Suppressor macrophage (primary cell): Measurements from ENCODE around the gene MS4A5.
A peak's percentile ranks its signal among the peaks of the same experiment; 100 is the strongest.

Experiments
- DNase-seq, 4 experiments: peaks; one replicate each; pipeline ENCODE4 v3.0.0-alpha.2; 2020 to 2022

MS4A5 gene

DNA sequence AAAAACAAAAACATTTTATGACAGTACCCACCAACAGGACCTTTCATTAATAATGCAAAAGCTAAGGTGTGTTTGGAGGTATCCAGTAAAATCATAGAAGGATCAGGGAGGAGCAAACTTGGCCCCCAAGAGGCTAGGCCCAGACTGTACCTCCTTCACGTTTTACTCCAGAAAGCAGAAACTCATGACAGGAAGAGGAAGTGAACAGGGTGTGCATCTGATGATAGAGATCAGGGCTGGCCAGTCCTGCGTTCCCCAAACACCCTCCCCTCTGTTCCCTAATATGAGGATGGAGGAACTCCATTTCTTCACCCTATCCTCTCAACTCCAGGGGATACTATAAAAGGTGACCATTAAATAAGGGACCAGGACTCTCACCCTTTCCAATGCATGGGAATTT lies 53.0 kb downstream of the MS4A5 start:
- peak; percentile 37 to 75 (median 60) for DNase-seq

DNA sequence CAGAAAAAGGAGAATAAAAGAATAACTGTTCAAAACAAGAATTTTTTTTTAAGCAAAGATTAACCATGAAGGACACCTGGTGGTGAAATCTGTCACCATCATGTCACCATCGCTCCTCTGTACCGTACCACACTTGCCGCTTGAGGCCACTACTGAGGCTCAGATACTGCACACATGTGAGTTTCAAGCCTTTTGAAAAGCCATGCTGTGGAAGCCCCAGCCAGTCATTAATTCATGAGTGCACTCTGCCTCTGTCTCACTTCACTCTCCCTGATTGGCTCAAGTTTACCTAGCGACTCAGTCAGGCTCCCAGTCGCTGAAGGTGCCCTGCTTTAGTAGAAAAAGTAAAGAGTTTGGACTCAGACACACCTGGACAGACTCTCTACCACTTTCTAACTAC lies 56.6 kb downstream of the MS4A5 start:
- DNase-seq: peak; percentile 50 to 71 (median 62)

DNA sequence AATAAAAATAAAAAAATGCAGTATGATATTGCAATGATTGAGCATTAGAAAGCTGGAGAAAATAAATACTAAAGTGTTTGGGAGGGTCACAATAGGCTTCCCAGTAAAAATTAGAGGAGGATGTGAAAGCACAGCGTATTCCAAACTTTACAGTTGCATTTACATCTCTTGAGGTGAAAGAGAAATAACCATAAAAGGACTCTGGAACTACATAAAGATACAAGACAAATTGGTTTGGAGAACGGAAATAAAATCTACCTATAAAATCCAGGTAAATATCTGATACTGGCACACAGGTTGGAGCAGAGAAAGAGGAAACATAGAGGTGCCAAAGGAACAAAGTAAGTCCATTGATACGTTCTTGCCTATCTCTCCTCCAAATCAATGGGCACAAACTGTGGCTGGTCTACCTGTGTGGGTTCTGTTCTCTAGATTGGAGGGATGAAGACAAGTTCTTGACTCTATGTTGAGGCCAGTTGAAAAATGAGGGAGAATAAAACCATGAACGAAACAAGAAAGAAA lies 63.2 kb downstream of the MS4A5 start, which contains the start of gene MS4A12:
Gene MS4A12 (plus strand): TSS at position 291 of the 522 bp plus-strand sequence. CDS start 4,541 bp downstream, outside the sequence.
- no peak for DNase-seq

DNA sequence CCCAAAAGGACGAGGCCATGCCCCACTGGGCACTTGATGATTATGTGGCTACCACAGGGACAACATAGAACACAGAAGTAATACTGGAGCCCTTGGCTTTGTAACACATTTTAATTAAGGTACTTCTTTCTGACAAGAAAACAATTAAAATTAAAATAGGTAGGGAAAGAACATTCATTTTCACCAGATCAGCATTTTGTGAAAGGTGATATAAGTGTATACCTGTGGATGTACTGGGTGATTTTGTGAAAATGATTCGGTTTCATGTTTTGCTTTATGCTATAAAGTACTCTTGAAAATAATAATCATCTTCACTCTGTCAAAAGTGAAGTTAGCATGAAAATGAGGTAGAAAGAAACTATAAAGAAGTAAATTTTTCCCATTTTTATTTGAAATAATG lies 64.1 kb downstream of the MS4A5 start:
- no peak for DNase-seq
